HG02970 (cell line): Measurements from ENCODE around the gene FLAD1.
A peak's percentile ranks its signal among the peaks of the same experiment; 100 is the strongest.
"Not testable (repeated sequence)": the region's sequence is repeated elsewhere in the genome, so short reads cannot be mapped to it uniquely, and the experiment has no call there.

Experiments used
- ATAC-seq: cut with Tn5 transposase; IDR thresholded peaks from one replicate; pipeline ENCODE4 v1.9.1; 2021; ENCODE audit warnings: mild to moderate bottlenecking, moderate library complexity, moderate number of reproducible peaks; ENCODE audit not compliant: unreplicated experiment, low FRiP score

Gene FLAD1

GRCh38 chr1:154988058-154988954 is 5.2 kb downstream of the FLAD1 start:
- ATAC-seq: no peak

- ATAC-seq: no peak
These were observed 6.2 kb downstream of the FLAD1 start for GRCh38 chr1:154989195-154989860.

- no peak for ATAC-seq
These were observed 7.1 kb downstream of the FLAD1 start for GRCh38 chr1:154990276-154990675.

- ATAC-seq: no peak
These were observed 9.8 kb downstream of the FLAD1 start for GRCh38 chr1:154992721-154993571.

- ATAC-seq: no peak
These were observed 10.6 kb downstream of the FLAD1 start, which contains the start of gene LENEP for GRCh38 chr1:154993572-154994268. Gene LENEP (plus strand): TSS chr1:154993586. CDS start chr1:154993608, 22 bp downstream.

GRCh38 chr1:154994269-154994587 is 11.1 kb downstream of the FLAD1 start:
- ATAC-seq: no peak

GRCh38 chr1:154994591-154994990 is 11.4 kb downstream of the FLAD1 start:
- no peak for ATAC-seq

- not testable (repeated sequence) for ATAC-seq
These were observed 12.3 kb downstream of the FLAD1 start for GRCh38 chr1:154995301-154995983.

GRCh38 chr1:154996966-154997701 is 14.0 kb downstream of the FLAD1 start:
- no peak for ATAC-seq

- no peak for ATAC-seq
These were observed 15.1 kb downstream of the FLAD1 start for GRCh38 chr1:154998201-154998780.

GRCh38 chr1:154998818-154999570 is 15.8 kb downstream of the FLAD1 start:
- ATAC-seq: no peak

- no peak for ATAC-seq
These were observed 16.6 kb downstream of the FLAD1 start for GRCh38 chr1:154999571-155000410.

- ATAC-seq: no peak
These were observed 17.2 kb downstream of the FLAD1 start for GRCh38 chr1:155000411-155000725.

GRCh38 chr1:155000726-155001424 is 17.7 kb downstream of the FLAD1 start:
- ATAC-seq: peak; percentile 41

- ATAC-seq: no peak
These were observed 18.2 kb downstream of the FLAD1 start for GRCh38 chr1:155001425-155001674.

GRCh38 chr1:155001675-155002463 is 18.7 kb downstream of the FLAD1 start:
- peak; percentile 51 for ATAC-seq
